SK-N-SH treated with all-trans-retinoic acid at 6 μM for 48 hours (cell line): ENCODE data around the gene MCOLN3.

Experiments used
- ATAC-seq: fragments of 200-7000 bp; cut with Tn5 transposase; 3 replicates; pipeline ENCODE4 v1.9.1; 2020; ENCODE audit warnings: mild to moderate bottlenecking, moderate library complexity
- ARNTL ChIP-seq: fragments of 450-650 bp; formaldehyde crosslinking; IDR thresholded peaks from 2 replicates; pipeline ENCODE4 v1.5.0; 2020; ENCODE audit warnings: low read depth, mild to moderate bottlenecking, moderate library complexity, borderline replicate concordance
- BACH2 ChIP-seq: fragments of 250-450 bp; sonication (Bioruptor Pico); IDR thresholded peaks from 2 replicates; pipeline ENCODE4 v1.9.0; 2021; ENCODE audit warnings: mild to moderate bottlenecking, borderline replicate concordance
- CREB5 ChIP-seq: fragments of 250-450 bp; sonication (Bioruptor Pico); IDR thresholded peaks from 2 replicates; pipeline ENCODE4 v1.5.1; 2020; ENCODE audit warnings: low read depth, mild to moderate bottlenecking, moderate library complexity
- CSDC2 ChIP-seq: fragments of 250-450 bp; sonication (Bioruptor Pico); IDR thresholded peaks from 2 replicates; pipeline ENCODE4 v1.5.0; 2020; ENCODE audit warnings: mild to moderate bottlenecking, moderate library complexity
- ESRRG ChIP-seq: fragments of 250-450 bp; sonication (Bioruptor Pico); IDR thresholded peaks from 2 replicates; pipeline ENCODE4 v1.6.1; 2021; ENCODE audit warnings: mild to moderate bottlenecking
- GLIS3 ChIP-seq: fragments of 250-450 bp; sonication (Bioruptor Pico); IDR thresholded peaks from 2 replicates; pipeline ENCODE4 v1.5.0; 2020; ENCODE audit warnings: mild to moderate bottlenecking, moderate library complexity
- ISL1 ChIP-seq: fragments of 250-450 bp; sonication (Bioruptor Pico); IDR thresholded peaks from 2 replicates; pipeline ENCODE4 v2.1.2; 2022; ENCODE audit warnings: mild to moderate bottlenecking, moderate library complexity
- OSR1 ChIP-seq: fragments of 250-450 bp; sonication (Bioruptor Pico); IDR thresholded peaks from 2 replicates; pipeline ENCODE4 v1.8.0; 2022; ENCODE audit warnings: moderate library complexity, mild to moderate bottlenecking, inconsistent platforms
- PATZ1 ChIP-seq: fragments of 250-450 bp; sonication (Bioruptor Pico); IDR thresholded peaks from 2 replicates; pipeline ENCODE4 v1.8.0; 2020; ENCODE audit warnings: mild to moderate bottlenecking, moderate library complexity, borderline replicate concordance
- PPARA ChIP-seq: fragments of 250-450 bp; sonication (Bioruptor Pico); IDR thresholded peaks from 2 replicates; pipeline ENCODE4 v1.5.0; 2020; ENCODE audit warnings: mild to moderate bottlenecking, borderline replicate concordance
- RARB ChIP-seq: fragments of 250-450 bp; sonication (Bioruptor Pico); IDR thresholded peaks from 2 replicates; pipeline ENCODE4 v1.8.0; 2021; ENCODE audit warnings: mild to moderate bottlenecking, moderate library complexity
- SNAI2 ChIP-seq: fragments of 250-450 bp; sonication (Bioruptor Pico); IDR thresholded peaks from 2 replicates; pipeline ENCODE4 v1.5.0; 2020; ENCODE audit warnings: mild to moderate bottlenecking, moderate library complexity
- TCF4 ChIP-seq: fragments of 250-450 bp; sonication (Bioruptor Pico); IDR thresholded peaks from 2 replicates; pipeline ENCODE4 v1.8.0; 2021; ENCODE audit warnings: mild to moderate bottlenecking, moderate library complexity, borderline replicate concordance
- TOX ChIP-seq: fragments of 250-450 bp; sonication (Bioruptor Pico); IDR thresholded peaks from 2 replicates; pipeline ENCODE4 v1.8.0; 2021; ENCODE audit warnings: mild to moderate bottlenecking, moderate library complexity, borderline replicate concordance
- TSHZ2 ChIP-seq: fragments of 250-450 bp; sonication (Bioruptor Pico); IDR thresholded peaks from 2 replicates; pipeline ENCODE4 v1.5.0; 2020; ENCODE audit warnings: mild to moderate bottlenecking, moderate library complexity
- ZC3H10 ChIP-seq: fragments of 250-450 bp; sonication (Bioruptor Pico); IDR thresholded peaks from 2 replicates; pipeline ENCODE4 v1.5.1; 2021; ENCODE audit warnings: mild to moderate bottlenecking, moderate library complexity
- ZFP3 ChIP-seq: fragments of 250-450 bp; sonication (Bioruptor Pico); IDR thresholded peaks from 2 replicates; pipeline ENCODE4 v1.5.0; 2020; ENCODE audit warnings: mild to moderate bottlenecking, moderate library complexity
- ZFP30 ChIP-seq: fragments of 450-650 bp; formaldehyde crosslinking; IDR thresholded peaks from 2 replicates; pipeline ENCODE4 v1.5.0; 2022; ENCODE audit warnings: mild to moderate bottlenecking, moderate library complexity
- ZNF565 ChIP-seq: fragments of 450-650 bp; formaldehyde crosslinking; conservative IDR thresholded peaks from 2 replicates; pipeline ENCODE4 v1.5.0; 2020; ENCODE audit warnings: low read depth, mild to moderate bottlenecking, moderate library complexity
- ZNF70 ChIP-seq: fragments of 450-650 bp; formaldehyde crosslinking; IDR thresholded peaks from 2 replicates; pipeline ENCODE4 v1.5.0; 2020; ENCODE audit warnings: mild to moderate bottlenecking, moderate library complexity
- ZNF8 ChIP-seq: fragments of 450-650 bp; formaldehyde crosslinking; IDR thresholded peaks from 2 replicates; pipeline ENCODE4 v1.5.0; 2020; ENCODE audit warnings: mild to moderate bottlenecking, moderate library complexity
- TF ChIP-seq, protein P1 (sequence below): fragments of 250-450 bp; sonication (Bioruptor Pico); IDR thresholded peaks from 2 replicates; pipeline ENCODE4 v1.8.0; 2021; ENCODE audit warnings: low read depth, mild to moderate bottlenecking, moderate library complexity, borderline replicate concordance

MCOLN3 gene

GRCh38 chr1:84971957-84972356 is 76.3 kb downstream of the MCOLN3 start:
- no peak for ATAC-seq
- TF ChIP-seq, protein P1, sequence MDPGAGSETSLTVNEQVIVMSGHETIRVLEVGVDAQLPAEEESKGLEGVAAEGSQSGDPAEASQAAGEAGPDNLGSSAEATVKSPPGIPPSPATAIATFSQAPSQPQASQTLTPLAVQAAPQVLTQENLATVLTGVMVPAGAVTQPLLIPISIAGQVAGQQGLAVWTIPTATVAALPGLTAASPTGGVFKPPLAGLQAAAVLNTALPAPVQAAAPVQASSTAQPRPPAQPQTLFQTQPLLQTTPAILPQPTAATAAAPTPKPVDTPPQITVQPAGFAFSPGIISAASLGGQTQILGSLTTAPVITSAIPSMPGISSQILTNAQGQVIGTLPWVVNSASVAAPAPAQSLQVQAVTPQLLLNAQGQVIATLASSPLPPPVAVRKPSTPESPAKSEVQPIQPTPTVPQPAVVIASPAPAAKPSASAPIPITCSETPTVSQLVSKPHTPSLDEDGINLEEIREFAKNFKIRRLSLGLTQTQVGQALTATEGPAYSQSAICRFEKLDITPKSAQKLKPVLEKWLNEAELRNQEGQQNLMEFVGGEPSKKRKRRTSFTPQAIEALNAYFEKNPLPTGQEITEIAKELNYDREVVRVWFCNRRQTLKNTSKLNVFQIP (CRISPR knock-in tag), result no peak
- TF ChIP-seq CSDC2 (CRISPR knock-in tag) (no peak), CREB5 (no peak), ZC3H10 (no peak), TSHZ2 (CRISPR knock-in tag) (no peak), ZFP3 (no peak), RARB (CRISPR knock-in tag) (no peak), TOX (no peak), GLIS3 (CRISPR knock-in tag) (no peak), PPARA (CRISPR knock-in tag) (no peak), ESRRG (no peak), SNAI2 (CRISPR knock-in tag) (no peak), ISL1 (no peak), OSR1 (CRISPR knock-in tag) (no peak), PATZ1 (no peak)

DNA sequence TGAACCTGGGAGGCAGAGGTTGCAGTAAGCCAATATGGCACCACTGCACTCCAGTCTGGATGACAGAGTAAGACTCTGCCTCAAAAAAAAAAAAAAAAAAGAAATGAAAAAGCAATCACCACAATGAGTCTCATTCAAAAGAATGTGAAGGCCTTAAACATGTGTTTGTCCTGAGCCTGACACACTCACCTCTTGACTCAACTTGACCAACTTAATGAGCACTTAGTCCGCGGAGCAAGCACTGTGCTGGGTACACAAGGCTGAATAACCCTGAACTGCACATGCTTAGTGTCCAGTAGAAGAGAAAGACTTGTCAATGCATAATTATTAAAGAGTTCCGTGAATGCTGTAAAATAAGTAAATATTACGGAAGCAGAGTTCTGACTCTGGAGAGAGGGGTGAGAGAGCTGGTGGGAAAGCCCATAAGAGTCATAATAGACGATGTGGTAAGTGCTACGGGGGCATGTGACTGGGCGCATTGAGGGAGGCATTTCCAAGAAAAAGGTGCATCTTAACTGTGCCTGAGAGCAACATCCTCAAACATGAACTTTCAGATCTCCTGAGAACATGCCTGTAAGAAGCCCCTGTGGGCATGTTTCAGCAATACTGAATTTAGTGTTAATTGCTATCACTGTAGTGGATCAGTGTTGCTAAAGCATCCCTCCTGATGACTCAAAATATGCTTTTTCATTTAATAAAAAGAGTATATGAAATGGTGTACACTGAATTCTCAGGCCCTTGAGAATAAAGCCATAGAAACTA is 78.6 kb downstream of the MCOLN3 start:
- ATAC-seq, result no peak
- TF ChIP-seq BACH2 (CRISPR knock-in tag), result no peak
- TF ChIP-seq ISL1, result no peak
- no peak for TF ChIP-seq RARB (CRISPR knock-in tag)
- no peak for TF ChIP-seq CSDC2 (CRISPR knock-in tag)
- TF ChIP-seq CREB5, result no peak
- no peak for TF ChIP-seq TOX
- no peak for TF ChIP-seq ZC3H10
- no peak for TF ChIP-seq GLIS3 (CRISPR knock-in tag)
- TF ChIP-seq, protein P1 (CRISPR knock-in tag), result no peak
- no peak for TF ChIP-seq OSR1 (CRISPR knock-in tag)
- TF ChIP-seq TCF4 (CRISPR knock-in tag), result no peak
- TF ChIP-seq ZFP3, result no peak
- no peak for TF ChIP-seq ZFP30 (CRISPR knock-in tag)
- no peak for TF ChIP-seq ESRRG
- no peak for TF ChIP-seq ARNTL (CRISPR knock-in tag)
- TF ChIP-seq ZNF70 (CRISPR knock-in tag), result no peak
- TF ChIP-seq TSHZ2 (CRISPR knock-in tag), result no peak
- no peak for TF ChIP-seq ZNF8
- no peak for TF ChIP-seq SNAI2 (CRISPR knock-in tag)
- no peak for TF ChIP-seq ZNF565 (CRISPR knock-in tag)
